HCT116 (cell line): ENCODE data around the gene ITPKB. TPM values are rescaled to one million over a fixed set of nuclear protein-coding genes. Genes with fewer than 3 reads are reported as not detected.

ENCODE experiments used
- ATAC-seq: fragments of 200-7000 bp; cut with Tn5 transposase; 2 replicates; pipeline ENCODE4 v1.9.1; 2020; ENCODE audit warnings: mild to moderate bottlenecking, moderate library complexity
- BruUV-seq: library from RNA; stranded (reverse); fragments of 400-500 nt; replicated peaks from 2 replicates; lab custom pipeline; 2021; lab: Mats Ljungman, UMichigan
- CTCF ChIA-PET: fragments of 300-600 bp; sonication (Branson Sonifier 250); formaldehyde crosslinking; loops from one replicate; lab custom pipeline; 2021; ENCODE audit warnings: antibody characterized with exemption; lab: Charles Lee
- POLR2A ChIA-PET: fragments of 300-600, 350-600 bp; sonication (Branson Sonifier 250); formaldehyde crosslinking; loops from one replicate; lab custom pipeline; 2021; ENCODE audit warnings: antibody characterized with exemption; lab: Charles Lee
- RAD21 ChIA-PET, 2 experiments: fragments of 300-600 bp; sonication (Branson Sonifier 250); formaldehyde crosslinking; loops; one replicate each; lab custom pipeline; 2023; ENCODE audit warnings: low total read pairs in 2 of 2; ENCODE audit not compliant: uncharacterized antibody in 2 of 2, unreplicated experiment in 2 of 2, low non-redundant PET in 1 of 2; lab: Charles Lee
- DNase-seq: peaks from one replicate; pipeline ENCODE4 v3.0.0-alpha.2; 2010; ENCODE audit warnings: low read depth, low spot score
- H2AFZ ChIP-seq: fragments of 200-600 bp; shearing (Covaris generic), sonication (generic); 2 replicates; pipeline ENCODE4 v1.6.1; 2017; ENCODE audit warnings: low read depth, mixed run types, mixed read lengths, antibody characterized with exemption, low read length; ENCODE audit not compliant: poor library complexity, severe bottlenecking
- H3K27ac ChIP-seq: 2 replicates; pipeline ENCODE4 v1.5.1; 2012; ENCODE audit warnings: low read depth, low read length
- H3K27me3 ChIP-seq: fragments of 200-600 bp; sonication (generic); 2 replicates; pipeline ENCODE4 v1.6.1; 2016; ENCODE audit warnings: mixed run types, low read length, mixed read lengths; ENCODE audit not compliant: insufficient read depth
- H3K36me3 ChIP-seq, 2 experiments: fragments of 200-500 bp in 1 of 2; fragments of 200-600 bp in 1 of 2; sonication (Bioruptor generic) in 1 of 2; sonication (generic) in 1 of 2; 2 replicates each; pipeline versions ENCODE4 v1.5.1 to v1.6.1; 2014 to 2016; ENCODE audit warnings: low read length in 2 of 2, inconsistent platforms in 1 of 2, mixed read lengths in 1 of 2, mixed run types in 1 of 2; ENCODE audit not compliant: insufficient read depth in 2 of 2, control insufficient read depth in 1 of 2
- H3K4me1 ChIP-seq, 2 experiments: fragments of 200-600 bp in 1 of 2; sonication (generic) in 1 of 2; 2 replicates each; pipeline versions ENCODE4 v1.5.1 to v1.6.1; 2012 to 2017; ENCODE audit warnings: low read length in 2 of 2, inconsistent platforms in 1 of 2, mild to moderate bottlenecking in 1 of 2, mixed read lengths in 1 of 2, mixed run types in 1 of 2, moderate library complexity in 1 of 2; ENCODE audit not compliant: insufficient read depth in 2 of 2, control insufficient read depth in 1 of 2
- H3K4me2 ChIP-seq: fragments of 200-600 bp; sonication (generic); 2 replicates; pipeline ENCODE4 v1.6.1; 2017; ENCODE audit warnings: mixed run types, low read length, mixed read lengths
- H3K4me3 ChIP-seq, 2 experiments: fragments of 200-600 bp in 1 of 2; sonication (generic) in 1 of 2; replicated peaks in 1 of 2; 2 replicates each; pipeline ENCODE4 v1.5.1; 2011 to 2016; ENCODE audit warnings: low read length in 2 of 2, control low read depth in 1 of 2, low read depth in 1 of 2, mild to moderate bottlenecking in 1 of 2, mixed read lengths in 1 of 2, mixed run types in 1 of 2
- H3K79me2 ChIP-seq: fragments of 200-600 bp; sonication (generic); 2 replicates; pipeline ENCODE4 v1.6.1; 2017; ENCODE audit warnings: mild to moderate bottlenecking, mixed run types, low read length, moderate library complexity, mixed read lengths; ENCODE audit not compliant: insufficient read depth
- H3K9ac ChIP-seq: fragments of 200-600 bp; sonication (generic); 2 replicates; pipeline ENCODE4 v1.6.1; 2016; ENCODE audit warnings: low read length, mixed read lengths
- H3K9me2 ChIP-seq: fragments of 200-600 bp; sonication (generic), shearing (Covaris generic); 2 replicates; pipeline ENCODE4 v1.6.1; 2017; ENCODE audit warnings: mixed run types, mild to moderate bottlenecking, moderate library complexity; ENCODE audit not compliant: insufficient read depth
- H3K9me3 ChIP-seq, 2 experiments: fragments of 200-500 bp in 1 of 2; fragments of 200-600 bp in 1 of 2; sonication (Bioruptor generic) in 1 of 2; sonication (generic) in 1 of 2; 2 replicates each; pipeline ENCODE4 v1.6.1; 2014 to 2017; ENCODE audit warnings: low read length in 2 of 2, mixed read lengths in 2 of 2, inconsistent platforms in 1 of 2, low read depth in 1 of 2, mild to moderate bottlenecking in 1 of 2, mixed run types in 1 of 2, moderate library complexity in 1 of 2; ENCODE audit not compliant: control insufficient read depth in 1 of 2, insufficient read depth in 1 of 2
- H4K20me1 ChIP-seq: fragments of 200-600 bp; sonication (generic), shearing (Covaris generic); 2 replicates; pipeline ENCODE4 v1.6.1; 2017; ENCODE audit warnings: mixed run types, mild to moderate bottlenecking, moderate library complexity; ENCODE audit not compliant: insufficient read depth
- ATF3 ChIP-seq: IDR thresholded peaks from 2 replicates; pipeline ENCODE4 v1.6.1; 2012
- CEBPB ChIP-seq: IDR thresholded peaks from 2 replicates; pipeline ENCODE4 v1.6.1; 2012; ENCODE audit warnings: low read depth
- EGR1 ChIP-seq: IDR thresholded peaks from 2 replicates; pipeline ENCODE4 v1.6.1; 2012; ENCODE audit warnings: low read depth
- ELF1 ChIP-seq: IDR thresholded peaks from 2 replicates; pipeline ENCODE4 v1.6.1; 2012; ENCODE audit warnings: low read depth, borderline replicate concordance
- EZH2 ChIP-seq: fragments of 200-600 bp; sonication (generic); IDR thresholded peaks from 2 replicates; pipeline ENCODE4 v1.6.1; 2017; ENCODE audit warnings: antibody characterized with exemption, mixed run types
- EZH2phosphoT487 ChIP-seq: fragments of 200-600 bp; IDR thresholded peaks from 2 replicates; pipeline ENCODE4 v1.6.1; 2018; ENCODE audit warnings: antibody characterized with exemption, borderline replicate concordance
- FOSL1 ChIP-seq: IDR thresholded peaks from 2 replicates; pipeline ENCODE4 v1.6.1; 2012; ENCODE audit warnings: low read depth
- JUND ChIP-seq: IDR thresholded peaks from 2 replicates; pipeline ENCODE4 v1.6.1; 2012
- POLR2A ChIP-seq: IDR thresholded peaks from 2 replicates; pipeline ENCODE4 v1.7.0; 2011; ENCODE audit warnings: borderline replicate concordance; ENCODE audit not compliant: insufficient read depth, insufficient read length; ENCODE audit errors: extremely low read depth
- POLR2AphosphoS5 ChIP-seq: IDR thresholded peaks from 2 replicates; pipeline ENCODE4 v1.6.1; 2011; ENCODE audit warnings: mild to moderate bottlenecking, low read depth, low read length, moderate library complexity
- REST ChIP-seq: IDR thresholded peaks from 2 replicates; pipeline ENCODE4 v1.6.1; 2012; ENCODE audit warnings: low read depth
- SIN3A ChIP-seq: IDR thresholded peaks from 2 replicates; pipeline ENCODE4 v1.6.1; 2012; ENCODE audit warnings: low read depth
- SP1 ChIP-seq: IDR thresholded peaks from 2 replicates; pipeline ENCODE4 v1.6.1; 2012; ENCODE audit warnings: low read depth
- SRF ChIP-seq: IDR thresholded peaks from 2 replicates; pipeline ENCODE4 v1.6.1; 2012; ENCODE audit warnings: low read depth
- TCF7L2 ChIP-seq: IDR thresholded peaks from 2 replicates; pipeline ENCODE4 v1.7.0; 2011; ENCODE audit warnings: borderline replicate concordance, inconsistent platforms; ENCODE audit not compliant: insufficient read depth, insufficient read length; ENCODE audit errors: extremely low read depth
- YY1 ChIP-seq: IDR thresholded peaks from 2 replicates; pipeline ENCODE4 v1.6.1; 2011; ENCODE audit warnings: low read length, low read depth, moderate library complexity, mild to moderate bottlenecking; ENCODE audit not compliant: insufficient replicate concordance; ENCODE audit errors: extremely low read depth
- ZFX ChIP-seq: fragments of 450-650 bp; IDR thresholded peaks from 2 replicates; pipeline ENCODE4 v1.6.1; 2017
- ZNF274 ChIP-seq: fragments of 200-500 bp; sonication (Bioruptor generic); IDR thresholded peaks from 2 replicates; pipeline ENCODE4 v1.6.1; 2014; ENCODE audit warnings: mild to moderate bottlenecking, low read depth, low read length, inconsistent platforms
- intact Hi-C: fragments of 100-400 bp; cut with micrococcal nuclease; formaldehyde crosslinking; loops from 2 replicates; pipeline ENCODE4 v1.10.0; 2022
- total RNA-seq: library from RNA; stranded (reverse); gene quantifications from one replicate; pipeline ENCODE4 v1.2.1, GENCODE V29; 2021; ENCODE audit not compliant: unreplicated experiment
- TF ChIP-seq, protein P1 (sequence below): IDR thresholded peaks from 2 replicates; pipeline ENCODE4 v1.6.1; 2012

Gene ITPKB
- total RNA-seq, 1 experiment from 2014 or later: 4.4 TPM

DNA sequence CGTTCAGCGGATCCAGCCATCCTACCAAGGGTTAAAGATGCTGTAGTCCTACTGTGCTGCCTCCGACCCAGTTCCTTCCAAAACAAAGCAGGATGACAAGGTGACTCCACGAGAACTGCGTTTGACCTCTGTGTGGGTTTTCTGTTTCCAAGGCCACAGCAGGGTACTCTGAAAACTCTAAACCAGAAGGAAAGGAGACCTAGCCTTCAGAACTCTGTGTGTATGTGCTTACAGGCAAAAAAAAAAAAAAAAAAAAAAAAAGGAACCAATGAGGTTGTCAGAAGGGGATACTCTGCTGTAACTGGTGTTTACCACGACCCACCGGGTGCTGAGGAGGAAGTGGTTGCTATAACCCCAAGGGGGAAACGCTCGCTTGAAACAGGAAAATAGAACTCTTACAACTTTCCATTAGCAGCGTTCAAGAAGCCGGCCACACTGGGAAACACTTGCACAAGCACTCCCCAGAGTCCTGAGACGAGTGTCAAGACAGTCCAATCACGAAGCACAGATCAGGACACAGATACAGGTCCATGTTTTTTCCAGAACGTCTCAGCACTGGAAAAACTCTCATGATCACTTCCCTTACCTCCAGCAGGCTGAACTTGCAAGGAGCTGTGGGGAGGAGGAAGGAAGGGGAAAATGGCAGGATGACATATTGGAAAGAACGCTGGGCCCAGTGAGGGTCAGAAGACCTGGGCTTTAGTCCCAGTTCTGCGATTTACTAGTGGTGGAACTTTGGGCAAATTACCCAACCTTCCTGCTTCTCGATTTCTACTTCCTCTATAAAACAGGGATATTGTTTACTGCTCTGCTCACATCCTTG is 64.0 kb downstream of the ITPKB start:
- ChIA-PET POLR2A (no interaction called here), RAD21 (no interaction called here), CTCF (no interaction called here)
- Histone ChIP-seq H4K20me1 (no peaks in the 10 kb centered on the region), H3K9ac (no peak overlapping the region), H3K27ac (no peak overlapping the region), H3K4me3 (no peak overlapping the region), H3K36me3 (no peaks in the 10 kb centered on the region), H3K9me3 (no peaks in the 10 kb centered on the region), H3K4me2 (no peak overlapping the region), H3K4me1 (peaks cover 3 to 25% of the 10 kb centered on the region in 2 experiments; a peak in 2 of 4 replicates), H2AFZ (no peak overlapping the region), H3K27me3 (no peaks in the 10 kb centered on the region), H3K9me2 (no peaks in the 10 kb centered on the region), H3K79me2 (no peaks in the 10 kb centered on the region)
- BruUV-seq: no TSS peak
- intact Hi-C loops: no loop called here
- ATAC-seq (no peak), DNase-seq (no peak)
- TF ChIP-seq TCF7L2 (no peak), POLR2A (no peak), EZH2phosphoT487 (no peak), ZNF274 (no peak), SRF (no peak), JUND (no peak), ZFX (no peak), ATF3 (no peak), FOSL1 (no peak), SIN3A (no peak), CEBPB (no peak), EGR1 (no peak), REST (no peak), POLR2AphosphoS5 (no peak), SP1 (no peak), EZH2 (no peak), YY1 (no peak), ELF1 (no peak)
- TF ChIP-seq, protein P1, sequence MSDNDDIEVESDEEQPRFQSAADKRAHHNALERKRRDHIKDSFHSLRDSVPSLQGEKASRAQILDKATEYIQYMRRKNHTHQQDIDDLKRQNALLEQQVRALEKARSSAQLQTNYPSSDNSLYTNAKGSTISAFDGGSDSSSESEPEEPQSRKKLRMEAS: no peak
